ENCODE results near the gene CYP2C19. TPM values are rescaled to one million over a fixed set of nuclear protein-coding genes. Genes with fewer than 3 reads are reported as not detected.

The CYP2C19 gene
- not detected in 5 replicates for total RNA-seq (2022; extraction: Qiagen RNA extraction)

DNA sequence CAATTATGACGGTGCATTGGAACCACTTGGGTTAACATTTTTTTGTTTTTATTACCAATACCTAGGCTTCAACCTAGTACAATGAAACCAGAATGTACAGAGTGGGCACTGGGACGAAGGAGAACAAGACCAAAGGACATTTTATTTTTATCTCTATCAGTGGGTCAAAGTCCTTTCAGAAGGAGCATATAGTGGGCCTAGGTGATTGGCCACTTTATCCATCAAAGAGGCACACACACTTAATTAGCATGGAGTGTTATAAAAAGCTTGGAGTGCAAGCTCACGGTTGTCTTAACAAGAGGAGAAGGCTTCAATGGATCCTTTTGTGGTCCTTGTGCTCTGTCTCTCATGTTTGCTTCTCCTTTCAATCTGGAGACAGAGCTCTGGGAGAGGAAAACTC lies at the start of gene CYP2C19:
Gene CYP2C19 (plus strand): TSS at position 289 of the 400 bp plus-strand sequence. CDS start 25 bp downstream, at position 314.

Other genes starting within 250 kb of the CYP2C19 start
- gene HELLS, start 216.9 kb upstream of the CYP2C19 start, total RNA-seq (2022; extraction: Qiagen RNA extraction), result 29.0 to 38.7 TPM (median 31.1 TPM) in 5 replicates
- gene CYP2C18, start 79.0 kb upstream of the CYP2C19 start, total RNA-seq (2022; extraction: Qiagen RNA extraction), result 0.07 to 0.12 TPM (median 0.11 TPM) in 4 of 5 replicates, not detected in the other
- gene CYP2C9, start 176.0 kb downstream of the CYP2C19 start, total RNA-seq (2022; extraction: Qiagen RNA extraction), result 0.03 to 0.14 TPM (median 0.06 TPM) in 3 of 5 replicates, not detected in the others

Data from A549 treated with CORT108297 at 1 μM for 4 hours (cell line).